ENCODE data around the gene VPS13D. TPM values are rescaled to one million over a fixed set of nuclear protein-coding genes. Genes with fewer than 3 reads are reported as not detected.
A peak's percentile ranks its signal among the peaks of the same experiment; 100 is the strongest.

Gene VPS13D
- total RNA-seq, 4 donors from 2014 or later = 137 to 238 (median 191) TPM

DNA sequence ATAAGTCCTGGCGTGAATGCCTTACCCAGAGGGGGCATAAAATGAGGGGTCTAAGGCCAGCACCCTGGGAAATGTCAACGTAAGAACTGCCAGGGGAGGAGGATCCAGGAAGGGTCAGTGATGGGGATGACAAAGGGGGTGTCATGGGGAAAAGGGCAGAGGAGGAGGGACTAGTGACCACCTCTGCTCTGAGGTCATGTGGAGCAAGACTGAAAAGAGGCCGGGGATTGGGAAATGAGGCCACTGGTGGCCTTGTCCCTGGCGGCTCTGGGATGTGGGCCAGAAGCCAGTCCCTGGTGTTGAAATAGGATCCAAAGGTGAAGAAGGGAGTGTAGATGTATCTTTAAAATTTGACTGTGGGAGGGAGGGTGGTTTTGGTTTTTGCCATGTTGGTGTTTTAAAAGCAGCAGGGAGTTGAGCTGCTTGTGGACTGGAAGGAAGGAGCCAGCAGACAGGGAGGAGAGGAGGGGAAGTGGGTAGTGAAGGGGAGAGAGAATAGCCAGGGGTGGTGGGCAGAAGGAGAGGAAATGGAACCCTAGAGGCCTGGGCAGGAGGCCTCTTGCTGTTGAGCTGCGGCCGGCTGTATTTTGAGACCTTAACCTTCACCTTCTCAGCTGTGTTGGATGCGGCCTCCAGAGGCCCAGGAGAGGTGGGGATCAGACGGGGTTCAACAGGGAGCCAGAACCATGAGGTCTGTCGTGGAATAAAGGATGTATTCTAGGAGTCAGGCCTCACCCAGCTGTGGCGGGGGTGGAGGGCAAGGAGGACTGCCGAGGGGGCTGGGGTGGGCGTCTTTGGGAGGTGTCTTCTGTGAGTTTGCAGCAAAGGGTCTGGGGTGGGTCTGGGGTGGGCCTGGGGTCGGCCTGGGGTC, 295.7 kb downstream of the VPS13D start:
- WGBS, 2 donors = 77 to 81% methylated on average over 11 to 12 of the region's 13 CpGs
- no peaks in the 10 kb centered on the region for H3K36me3 ChIP-seq
- H3K9me3 ChIP-seq = no peaks in the 10 kb centered on the region
- peaks cover 34 to 35% of the 10 kb centered on the region in 2 donors for H3K4me1 ChIP-seq
- TF ChIP-seq POLR2A (IDR thresholded peaks at IDR 0.05) = no peak
- TF ChIP-seq, protein P1, sequence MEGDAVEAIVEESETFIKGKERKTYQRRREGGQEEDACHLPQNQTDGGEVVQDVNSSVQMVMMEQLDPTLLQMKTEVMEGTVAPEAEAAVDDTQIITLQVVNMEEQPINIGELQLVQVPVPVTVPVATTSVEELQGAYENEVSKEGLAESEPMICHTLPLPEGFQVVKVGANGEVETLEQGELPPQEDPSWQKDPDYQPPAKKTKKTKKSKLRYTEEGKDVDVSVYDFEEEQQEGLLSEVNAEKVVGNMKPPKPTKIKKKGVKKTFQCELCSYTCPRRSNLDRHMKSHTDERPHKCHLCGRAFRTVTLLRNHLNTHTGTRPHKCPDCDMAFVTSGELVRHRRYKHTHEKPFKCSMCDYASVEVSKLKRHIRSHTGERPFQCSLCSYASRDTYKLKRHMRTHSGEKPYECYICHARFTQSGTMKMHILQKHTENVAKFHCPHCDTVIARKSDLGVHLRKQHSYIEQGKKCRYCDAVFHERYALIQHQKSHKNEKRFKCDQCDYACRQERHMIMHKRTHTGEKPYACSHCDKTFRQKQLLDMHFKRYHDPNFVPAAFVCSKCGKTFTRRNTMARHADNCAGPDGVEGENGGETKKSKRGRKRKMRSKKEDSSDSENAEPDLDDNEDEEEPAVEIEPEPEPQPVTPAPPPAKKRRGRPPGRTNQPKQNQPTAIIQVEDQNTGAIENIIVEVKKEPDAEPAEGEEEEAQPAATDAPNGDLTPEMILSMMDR (IDR thresholded peaks at IDR 0.05) = no peak
- DNase-seq = peak; percentile 71 to 80
- peak overlapping the region; percentile 73 to 82 (median 81) for H3K27ac ChIP-seq
- intact Hi-C loops (cut with DNase I) = no loop called here
- H3K4me3 ChIP-seq (replicated peaks in 1 of 3) = no peak overlapping the region
- no peaks in the 10 kb centered on the region for H3K27me3 ChIP-seq

DNA sequence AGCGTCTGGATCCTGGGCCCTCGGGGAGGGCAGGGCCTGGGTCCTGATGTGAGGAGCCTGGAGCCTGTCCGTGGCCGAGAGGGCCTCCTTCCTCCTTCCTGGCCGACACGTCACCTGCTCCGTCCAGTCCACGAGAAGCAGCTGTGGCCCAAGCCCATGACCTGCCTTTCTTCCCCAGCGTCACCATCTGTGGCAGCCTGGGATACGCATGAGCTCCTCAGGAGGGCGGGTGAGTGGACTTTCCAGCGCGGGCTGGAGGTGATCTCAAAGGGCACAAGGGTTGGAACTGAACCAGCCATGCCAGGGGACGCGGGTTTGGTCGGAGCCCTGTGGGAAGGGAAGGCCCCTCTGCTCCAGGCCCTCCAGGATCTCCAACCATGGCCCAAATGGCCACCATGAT, 297.7 kb downstream of the VPS13D start:
- 44 to 76% methylated on average over 7 to 8 of the region's 16 CpGs for WGBS, 2 donors
- TF ChIP-seq POLR2A (IDR thresholded peaks at IDR 0.05) = peak in 1 of 2 donors; percentile 36
- TF ChIP-seq, protein P1 (IDR thresholded peaks at IDR 0.05) = no peak
- peak overlapping the region; percentile 61 to 97 (median 86) for H3K27ac ChIP-seq
- intact Hi-C loops (cut with DNase I) = no loop called here
- H3K4me1 ChIP-seq = peaks cover 34 to 35% of the 10 kb centered on the region in 2 donors
- no peaks in the 10 kb centered on the region for H3K9me3 ChIP-seq
- H3K27me3 ChIP-seq = no peaks in the 10 kb centered on the region
- H3K36me3 ChIP-seq = no peaks in the 10 kb centered on the region
- no peak overlapping the region for H3K4me3 ChIP-seq (replicated peaks in 1 of 3)
- peak; percentile 83 to 90 for DNase-seq

DNA sequence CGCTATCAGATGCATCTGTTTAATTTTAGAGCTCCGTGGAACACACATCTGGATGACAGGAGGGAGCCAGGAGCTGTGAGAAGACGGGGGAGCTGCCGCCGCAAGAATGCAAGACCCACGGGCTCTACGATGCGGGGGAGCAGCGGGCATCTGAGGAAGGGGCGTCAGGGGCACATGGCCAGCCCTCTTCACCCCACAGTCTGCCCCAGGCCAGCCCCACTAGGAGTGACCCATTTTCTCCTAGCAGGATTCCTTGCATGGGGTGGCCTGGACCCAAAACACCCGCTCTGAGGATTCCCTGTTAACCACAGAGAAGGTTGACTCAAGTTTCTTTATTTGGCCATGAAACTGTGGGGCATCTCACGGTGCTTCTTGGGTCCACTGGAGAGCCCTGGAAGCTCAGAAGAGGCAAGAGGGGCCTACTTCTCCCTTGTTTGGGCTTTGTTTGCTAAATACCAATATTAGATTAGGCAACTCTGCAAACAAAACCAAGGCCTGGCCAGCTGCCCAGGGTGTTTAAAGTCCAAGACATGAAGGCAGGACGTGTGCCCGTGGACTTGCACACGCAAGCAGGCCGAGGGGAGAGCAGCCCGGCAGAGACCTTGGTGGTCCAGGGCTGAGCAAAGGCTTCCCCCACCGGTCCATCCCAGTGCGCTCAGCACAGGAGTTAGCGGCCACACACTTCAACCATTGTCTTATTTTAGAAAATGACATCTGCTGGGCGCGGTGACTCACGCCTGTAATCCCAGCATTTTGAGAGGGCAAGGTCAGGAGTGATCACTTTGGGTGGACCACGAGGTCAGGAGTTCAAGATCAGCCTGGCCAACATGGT, 298.4 kb downstream of the VPS13D start:
- Histone ChIP-seq H3K4me3 (replicated peaks in 1 of 3) (no peak overlapping the region), H3K27ac (peak overlapping the region; percentile 61 to 97 (median 86)), H3K36me3 (no peaks in the 10 kb centered on the region), H3K4me1 (peaks cover 34 to 35% of the 10 kb centered on the region in 2 donors), H3K27me3 (no peaks in the 10 kb centered on the region), H3K9me3 (no peaks in the 10 kb centered on the region)
- intact Hi-C loops (cut with DNase I) = no loop called here
- peak; percentile 91 to 96 for DNase-seq
- WGBS, 2 donors = 74 to 83% methylated on average over 24 of the region's 24 CpGs
- TF ChIP-seq, protein P1 (IDR thresholded peaks at IDR 0.05) = no peak
- peak in 1 of 2 donors; percentile 8 for TF ChIP-seq POLR2A (IDR thresholded peaks at IDR 0.05)

DNA sequence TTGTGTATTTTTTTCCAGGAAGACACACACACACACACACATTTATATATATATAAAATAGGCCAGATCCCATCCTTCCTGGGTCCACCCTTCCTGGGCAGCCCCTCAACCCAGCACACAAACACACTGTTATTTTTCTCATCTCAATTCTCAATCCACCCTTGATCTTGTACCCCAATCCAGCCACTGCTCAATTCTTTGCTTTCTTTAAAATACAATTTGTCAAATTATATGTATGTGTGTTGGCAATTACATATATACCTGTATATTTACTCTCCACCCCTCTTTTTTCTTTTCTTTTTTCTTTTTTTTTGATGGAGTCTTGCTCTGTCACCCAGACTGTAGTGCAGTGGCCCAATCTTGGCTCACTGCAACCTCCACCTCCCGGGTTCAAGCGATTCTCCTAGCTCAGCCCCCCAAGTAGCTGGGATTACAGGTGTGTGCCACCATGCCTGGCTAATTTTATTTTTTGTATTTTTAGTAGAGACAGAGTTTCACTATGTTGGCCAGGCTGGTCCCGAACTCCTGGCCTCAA, 299.9 kb downstream of the VPS13D start:
- Histone ChIP-seq H3K4me1 (peaks cover 34 to 35% of the 10 kb centered on the region in 2 donors), H3K27me3 (no peaks in the 10 kb centered on the region), H3K36me3 (no peaks in the 10 kb centered on the region), H3K27ac (peak overlapping the region; percentile 61 to 97 (median 86)), H3K4me3 (replicated peaks in 1 of 3) (no peak overlapping the region), H3K9me3 (no peaks in the 10 kb centered on the region)
- intact Hi-C loops (cut with DNase I) = no loop called here
- WGBS, 2 donors = 95 to 96% methylated on average over 3 of the region's 3 CpGs
- TF ChIP-seq, protein P1 (IDR thresholded peaks at IDR 0.05) = no peak
- TF ChIP-seq POLR2A (IDR thresholded peaks at IDR 0.05) = no peak
- DNase-seq = no peak

Measured in thyroid gland (tissue), 4 donors.